KOPT-K1 (cell line): ENCODE results near the gene LYSMD2.

Source experiments
- H3K27ac ChIP-seq: fragments of 200-600 bp; sonication (generic); 2 replicates; pipeline ENCODE4 v1.5.1; 2016; ENCODE audit warnings: antibody characterized with exemption, mild to moderate bottlenecking, low read depth, low read length; ENCODE audit not compliant: poor library complexity, severe bottlenecking
- H3K36me3 ChIP-seq: fragments of 200-600 bp; sonication (generic); 2 replicates; pipeline ENCODE4 v1.5.1; 2017; ENCODE audit warnings: antibody characterized with exemption, mild to moderate bottlenecking, low read length, moderate library complexity; ENCODE audit not compliant: insufficient read depth
- H3K9me3 ChIP-seq: fragments of 200-600 bp; sonication (generic); 2 replicates; pipeline ENCODE4 v1.5.1; 2017; ENCODE audit warnings: antibody characterized with exemption, low read length, mild to moderate bottlenecking; ENCODE audit not compliant: insufficient read depth, poor library complexity, severe bottlenecking

Gene LYSMD2

DNA sequence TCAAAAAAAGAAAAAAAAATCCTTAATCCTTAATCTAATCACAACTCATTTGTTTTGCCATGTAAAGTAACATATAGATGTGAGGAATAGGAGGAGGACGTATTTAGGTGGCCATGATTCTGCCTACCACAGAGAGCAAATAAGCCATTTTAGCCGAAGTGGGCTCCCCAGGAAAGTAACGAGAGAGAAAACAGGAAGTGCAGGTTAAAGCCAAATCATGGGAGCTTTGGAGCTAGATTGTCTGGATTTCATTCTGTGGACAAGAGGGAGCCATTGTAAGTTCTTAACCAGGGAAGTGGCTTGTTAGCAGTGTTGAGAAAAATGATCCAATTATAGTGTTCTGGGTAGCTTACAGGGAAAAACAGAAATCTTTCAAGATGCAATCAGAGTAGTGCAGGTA, 23.4 kb upstream of the LYSMD2 start:
- H3K36me3 ChIP-seq, result no peaks in the 10 kb centered on the region
- no peaks in the 10 kb centered on the region for H3K9me3 ChIP-seq
- H3K27ac ChIP-seq, result no peak overlapping the region

DNA sequence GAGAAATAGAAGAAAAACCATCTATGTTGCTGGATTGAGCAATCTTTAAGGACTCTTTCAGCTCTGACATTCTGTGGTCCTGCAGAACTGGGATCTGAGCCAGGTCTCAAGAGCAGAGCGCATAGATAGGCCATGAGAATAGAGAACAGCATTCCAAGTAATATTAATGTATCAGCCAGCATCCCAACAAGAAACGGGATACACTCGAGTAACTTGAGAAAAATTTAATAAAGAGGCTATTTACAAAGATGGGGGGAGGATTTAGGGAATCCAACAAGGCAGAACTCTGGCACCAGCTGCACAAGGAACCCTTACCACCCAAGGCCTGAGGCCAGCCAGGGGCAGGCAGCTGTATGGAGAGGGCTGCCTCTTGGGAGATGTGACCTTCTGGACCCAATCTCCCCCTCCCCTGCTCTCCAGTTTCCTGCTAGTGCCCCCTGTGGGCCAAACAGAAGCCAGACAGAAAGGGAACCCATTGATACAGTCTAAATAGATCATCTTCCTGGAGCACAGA, 22.2 kb upstream of the LYSMD2 start:
- H3K9me3 ChIP-seq, result no peaks in the 10 kb centered on the region
- no peaks in the 10 kb centered on the region for H3K36me3 ChIP-seq

DNA sequence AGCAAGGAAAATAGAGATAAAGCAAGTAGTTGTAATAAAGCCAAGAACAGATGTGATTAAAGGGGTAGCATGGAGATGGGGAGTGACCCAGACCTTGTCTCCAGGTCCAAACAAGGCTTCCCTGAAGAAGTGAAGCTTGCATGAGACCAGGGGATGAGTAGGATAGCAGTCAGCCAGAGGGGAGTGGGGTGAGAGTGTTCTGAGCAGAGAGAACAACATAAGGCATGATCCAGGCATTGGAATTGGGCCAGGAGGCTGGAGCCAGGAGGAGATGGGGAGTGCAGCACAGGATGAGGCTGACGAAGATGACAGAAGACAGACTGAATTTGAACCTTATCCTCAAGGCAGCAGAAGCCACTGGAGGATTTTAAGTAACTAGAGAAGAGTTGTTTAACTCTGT, 21.2 kb upstream of the LYSMD2 start:
- H3K36me3 ChIP-seq, result no peaks in the 10 kb centered on the region
- H3K27ac ChIP-seq, result no peak overlapping the region
- no peaks in the 10 kb centered on the region for H3K9me3 ChIP-seq

More for the DNA sequence above, 22.2 kb upstream of the LYSMD2 start:
- no peak overlapping the region for H3K27ac ChIP-seq

DNA sequence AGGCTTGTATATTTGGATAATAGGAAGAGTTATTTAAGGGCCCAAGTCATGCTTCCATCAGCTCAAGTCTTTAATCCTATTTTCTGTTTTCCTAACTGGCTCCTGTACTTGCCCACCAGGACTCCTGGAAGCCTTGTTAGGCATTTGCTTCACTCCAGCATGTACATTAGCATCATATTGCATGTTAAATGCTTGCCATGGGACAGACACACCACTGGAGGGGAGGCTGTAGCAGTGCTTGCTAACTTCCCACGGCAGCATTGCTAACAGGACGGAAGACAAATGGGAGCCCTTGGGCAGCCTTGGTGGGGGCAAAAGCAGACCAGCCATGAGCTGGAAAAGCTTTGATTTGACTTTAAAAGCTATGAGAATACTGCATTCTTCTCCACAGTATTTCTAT, 20.0 kb upstream of the LYSMD2 start:
- H3K27ac ChIP-seq, result no peak overlapping the region

DNA sequence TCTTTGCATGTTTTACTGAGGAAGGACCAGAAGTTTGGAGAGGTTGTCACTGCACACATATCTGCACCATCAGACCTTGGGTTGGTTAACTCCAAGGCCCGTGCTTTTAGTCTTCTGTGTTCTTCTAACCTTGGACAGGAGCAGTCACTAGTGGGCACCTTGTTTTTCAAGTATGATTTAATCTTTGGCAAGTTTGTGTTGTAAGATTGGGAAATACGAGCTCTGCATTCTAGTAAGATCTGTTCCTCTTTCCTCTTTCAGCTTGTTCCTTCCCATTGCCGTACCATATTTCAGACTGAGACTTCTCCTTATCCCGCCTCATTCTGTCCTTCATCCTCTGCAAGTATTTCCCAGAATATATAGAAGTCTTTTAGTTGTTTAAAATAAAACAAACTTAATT, 19.0 kb upstream of the LYSMD2 start:
- no peaks in the 10 kb centered on the region for H3K36me3 ChIP-seq
- H3K9me3 ChIP-seq, result no peaks in the 10 kb centered on the region
- no peak overlapping the region for H3K27ac ChIP-seq

More for the DNA sequence above, 20.0 kb upstream of the LYSMD2 start:
- H3K9me3 ChIP-seq, result no peaks in the 10 kb centered on the region
- no peaks in the 10 kb centered on the region for H3K36me3 ChIP-seq

DNA sequence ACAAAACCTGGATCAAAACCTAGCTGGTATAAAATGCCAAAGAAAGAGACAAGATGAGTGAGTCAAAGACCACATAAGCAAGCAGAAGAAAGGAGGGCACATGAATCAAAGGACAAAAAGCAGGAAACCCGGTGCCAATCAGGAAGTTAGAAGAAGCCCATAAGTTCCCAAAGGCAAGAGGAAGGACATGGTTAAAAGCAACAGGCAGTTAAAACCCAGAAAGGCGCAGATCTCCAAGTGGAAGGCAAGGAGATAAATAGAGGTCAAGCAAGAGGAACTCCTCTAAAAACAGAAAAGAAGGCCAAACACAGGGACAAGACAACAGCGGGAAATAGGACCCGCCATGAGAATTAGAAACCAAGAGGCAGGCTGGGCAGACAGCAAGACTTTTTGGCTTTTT, 18.3 kb upstream of the LYSMD2 start:
- Histone ChIP-seq H3K9me3 (no peaks in the 10 kb centered on the region), H3K27ac (no peak overlapping the region), H3K36me3 (no peaks in the 10 kb centered on the region)

DNA sequence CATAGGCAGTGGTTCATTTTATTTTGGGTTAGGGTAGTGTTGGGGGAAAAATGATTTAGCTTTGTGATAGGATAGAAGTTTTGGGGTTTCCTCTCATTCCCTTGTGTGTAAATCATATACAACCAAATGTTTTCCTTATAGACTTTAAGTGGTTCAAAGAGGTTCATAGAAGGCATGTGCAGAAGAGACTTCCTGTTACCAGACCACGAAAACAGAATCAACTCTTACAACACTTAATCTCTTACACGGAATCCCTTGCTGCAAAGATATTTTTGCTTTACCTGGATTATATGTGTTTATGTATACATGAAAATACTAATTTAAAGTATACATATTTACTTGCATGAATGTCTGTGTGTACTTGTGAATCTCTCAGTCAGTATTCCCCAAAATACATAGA, 16.8 kb upstream of the LYSMD2 start:
- H3K27ac ChIP-seq, result no peak overlapping the region
- H3K9me3 ChIP-seq, result no peaks in the 10 kb centered on the region
- H3K36me3 ChIP-seq, result no peaks in the 10 kb centered on the region

DNA sequence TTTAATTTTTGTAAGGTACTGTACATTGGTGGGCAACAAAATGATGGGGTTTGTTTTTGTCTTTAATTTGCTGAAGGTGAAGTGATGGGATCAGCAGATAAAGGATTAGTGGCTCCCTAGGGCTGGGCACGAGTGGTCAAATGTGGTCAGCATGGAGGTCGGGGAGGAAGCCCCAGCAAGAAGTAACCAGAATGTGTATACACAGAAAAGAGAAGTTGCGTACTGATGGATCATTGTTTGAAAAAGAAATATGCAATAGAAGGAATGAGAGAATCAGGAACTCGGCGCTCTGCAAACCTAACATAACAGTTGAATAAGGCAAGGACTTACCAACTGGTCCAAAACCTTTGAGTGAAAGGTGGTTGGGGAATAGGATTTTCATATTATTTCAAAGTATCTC, 15.4 kb upstream of the LYSMD2 start:
- Histone ChIP-seq H3K9me3 (no peaks in the 10 kb centered on the region), H3K36me3 (no peaks in the 10 kb centered on the region), H3K27ac (no peak overlapping the region)

DNA sequence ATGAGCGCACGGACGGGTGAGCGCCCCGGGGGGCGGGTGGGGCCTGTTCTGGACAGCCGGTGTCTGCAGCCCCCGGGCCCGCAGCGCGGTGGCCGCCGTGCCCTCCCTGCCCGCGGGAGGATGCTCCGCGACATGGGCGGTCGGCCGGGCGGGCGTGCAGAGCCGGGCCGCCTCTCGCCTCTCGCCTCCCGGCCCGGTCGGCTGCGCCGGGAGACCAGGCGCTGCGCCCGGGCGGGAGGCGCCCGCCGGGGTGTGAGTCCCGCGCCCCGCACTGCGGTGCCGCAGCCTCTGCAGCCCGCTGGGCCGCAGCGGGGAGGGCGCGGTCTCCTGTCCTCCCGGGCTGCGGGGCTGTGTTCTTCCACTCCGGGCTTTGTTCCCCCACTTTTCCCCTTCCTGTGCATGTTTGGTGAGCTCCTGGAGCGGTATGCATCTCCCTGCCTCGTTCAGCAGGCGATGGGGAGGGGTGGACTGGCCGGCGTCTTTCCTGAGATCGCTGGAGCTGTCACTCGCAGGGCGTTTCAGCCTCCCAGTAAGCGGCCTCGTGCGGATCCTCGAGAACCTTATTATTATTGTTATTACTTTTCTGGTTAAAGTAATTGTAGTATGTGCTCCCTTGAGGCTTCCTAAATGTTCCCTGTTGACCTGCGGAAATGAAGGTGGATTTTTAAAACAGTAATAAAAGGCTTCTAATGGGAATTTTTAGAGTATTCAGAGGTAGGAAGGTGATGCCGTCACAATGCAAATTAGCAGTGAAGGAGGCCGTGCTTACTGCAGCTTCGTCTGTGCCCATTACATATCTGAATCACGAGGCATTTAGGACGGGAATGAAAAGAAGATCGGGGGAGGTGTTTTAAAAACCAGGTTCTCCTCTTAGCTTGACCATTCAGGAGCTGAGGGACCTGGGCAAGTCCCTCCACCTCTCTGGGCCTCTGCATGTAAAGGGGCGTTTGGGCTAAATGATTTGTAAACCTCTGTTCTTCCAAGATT, 14.5 kb upstream of the LYSMD2 start:
- H3K36me3 ChIP-seq, result no peaks in the 10 kb centered on the region
- H3K9me3 ChIP-seq, result no peaks in the 10 kb centered on the region
- peak overlapping the region; percentile 37 for H3K27ac ChIP-seq

DNA sequence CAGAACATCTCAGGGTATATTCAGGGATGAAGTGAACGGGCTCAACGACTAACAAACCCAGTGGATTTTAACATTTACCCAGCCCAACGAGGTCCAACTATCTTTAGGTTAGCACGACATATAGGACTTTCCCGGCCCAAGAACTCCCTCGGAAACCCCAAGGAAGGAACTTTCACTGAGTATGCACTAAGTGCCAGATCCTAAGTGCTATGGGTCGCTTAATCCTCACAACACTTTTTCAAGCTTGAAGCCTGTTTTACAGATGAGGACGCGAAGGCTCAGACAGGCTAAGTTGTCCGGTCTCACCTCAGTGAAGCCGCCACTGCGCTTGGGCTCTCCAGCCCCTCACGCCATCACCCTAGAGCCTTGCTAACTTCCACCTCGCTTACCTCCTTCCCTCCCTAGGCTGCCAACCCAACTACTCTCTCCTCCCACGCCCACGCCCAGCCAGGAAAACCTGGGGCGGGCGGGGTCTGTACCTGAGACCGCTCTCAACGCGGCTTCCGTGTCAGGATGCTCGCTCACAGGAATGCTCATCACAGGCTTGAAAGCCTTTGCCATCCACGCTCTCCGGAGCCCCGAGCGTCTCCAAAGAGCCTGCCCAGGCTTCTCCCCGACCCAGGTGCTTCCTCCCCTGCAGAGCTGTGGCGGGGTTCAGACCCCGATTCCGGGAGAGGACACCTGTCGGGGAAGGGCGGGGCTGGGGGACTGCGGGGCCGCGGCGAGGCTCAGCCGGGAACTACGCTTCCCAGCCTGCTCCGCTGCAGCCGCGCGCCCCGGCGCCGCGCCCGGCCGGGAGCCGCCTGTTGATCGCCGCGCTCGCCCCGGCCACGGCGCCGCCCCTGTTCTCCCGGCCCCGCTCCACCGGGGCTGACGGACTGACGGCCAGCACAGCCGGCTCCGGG, 13.6 kb upstream of the LYSMD2 start, which contains the start of gene TMOD2:
Gene TMOD2, plus strand, starts transcription at position 806 of the 905 bp plus-strand sequence. CDS start 14,845 bp downstream, outside the sequence.
- H3K9me3 ChIP-seq, result no peaks in the 10 kb centered on the region
- H3K27ac ChIP-seq, result peak within 1 kb of the TSS; percentile 37
- no peaks in the 10 kb centered on the region for H3K36me3 ChIP-seq

DNA sequence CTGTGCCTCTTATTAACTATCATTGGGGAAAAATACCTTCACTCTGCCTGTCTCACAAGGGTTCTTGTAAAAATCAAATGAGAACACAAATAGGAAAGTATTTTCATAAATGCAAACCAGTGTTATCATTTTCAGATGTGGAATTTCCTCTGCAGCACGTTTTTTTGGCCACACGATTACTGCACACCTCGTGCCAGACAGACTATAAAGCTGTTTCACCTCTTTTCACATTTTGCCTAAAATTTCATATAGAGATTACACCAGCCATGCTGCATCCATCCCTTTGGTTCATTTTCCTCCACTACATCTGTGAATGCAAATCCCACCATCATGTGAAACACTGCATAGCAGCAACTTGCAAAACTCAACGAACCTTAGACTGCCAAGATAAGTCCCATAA, 12.7 kb upstream of the LYSMD2 start:
- Histone ChIP-seq H3K27ac (no peak overlapping the region), H3K9me3 (no peaks in the 10 kb centered on the region), H3K36me3 (no peaks in the 10 kb centered on the region)

DNA sequence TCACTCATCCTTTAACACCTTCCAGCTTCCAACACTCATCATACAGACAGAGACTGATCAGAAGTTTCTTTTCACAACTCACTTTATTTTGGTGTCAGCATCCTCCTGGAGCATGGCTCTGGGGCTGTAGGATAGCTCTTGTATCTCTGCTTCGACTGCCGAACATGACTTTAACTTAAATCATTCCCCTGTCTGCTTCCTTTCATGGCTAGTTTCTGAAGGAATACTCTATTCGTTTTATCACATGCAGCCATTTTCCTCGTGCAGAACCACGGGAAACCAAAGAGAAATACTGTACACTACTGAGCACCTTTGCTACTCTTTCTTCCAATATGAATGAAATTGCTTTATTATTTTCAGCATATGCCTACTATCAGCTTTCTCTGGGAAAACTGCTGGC, 11.9 kb upstream of the LYSMD2 start:
- Histone ChIP-seq H3K36me3 (no peaks in the 10 kb centered on the region), H3K27ac (no peak overlapping the region), H3K9me3 (no peaks in the 10 kb centered on the region)

DNA sequence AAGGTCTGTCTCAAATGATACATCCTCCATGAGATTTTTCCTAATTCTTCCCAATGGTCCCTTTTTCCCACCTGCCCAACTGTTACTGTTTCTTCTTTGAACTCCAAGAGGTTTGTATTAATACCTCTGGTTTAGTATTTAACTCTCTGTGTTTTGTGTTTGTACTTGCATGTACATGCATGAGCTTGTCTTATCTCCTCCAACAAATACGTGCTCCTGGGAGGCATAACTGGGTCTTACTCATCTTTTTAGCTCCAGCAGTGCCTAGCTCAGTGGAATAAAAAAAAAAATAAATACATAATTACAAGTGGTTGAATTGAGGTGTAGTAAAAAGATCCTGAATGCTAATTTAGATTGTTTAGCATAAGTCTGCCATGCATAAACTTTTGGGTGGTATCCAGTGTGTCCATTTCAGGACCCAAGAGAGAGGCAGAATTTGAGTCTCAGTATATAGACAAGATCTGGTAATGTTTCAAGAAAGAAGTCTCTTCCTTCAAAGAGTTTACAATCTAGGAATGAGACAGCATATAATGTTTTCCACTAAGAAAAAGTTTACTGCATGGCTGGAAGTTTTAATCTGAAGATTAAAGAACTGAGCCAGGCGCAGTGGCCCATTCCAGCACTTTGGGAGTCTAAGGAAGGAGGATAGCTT, 1.7 kb upstream of the LYSMD2 start:
- Histone ChIP-seq H3K36me3 (no peaks in the 10 kb centered on the region), H3K27ac (no peak overlapping the region), H3K9me3 (no peaks in the 10 kb centered on the region)

DNA sequence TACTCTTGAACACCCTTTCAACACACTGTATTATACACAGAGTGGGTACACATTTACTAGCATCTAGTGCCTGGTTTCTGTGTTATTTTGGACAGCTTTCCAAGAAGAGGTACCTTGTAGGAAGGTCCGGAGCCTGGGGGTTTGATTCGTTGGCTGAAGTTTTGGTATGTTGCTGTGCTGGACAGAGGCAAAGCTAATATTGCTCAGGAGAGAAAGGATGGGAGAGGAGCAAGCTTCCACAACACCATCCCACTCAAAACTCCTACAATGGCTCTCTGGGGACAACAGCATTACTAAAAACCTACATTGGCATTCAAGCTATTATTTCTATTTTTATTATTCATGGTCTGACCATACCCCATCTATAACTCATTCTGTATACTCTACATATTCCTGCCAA, 1.1 kb upstream of the LYSMD2 start:
- Histone ChIP-seq H3K36me3 (no peaks in the 10 kb centered on the region), H3K9me3 (no peaks in the 10 kb centered on the region)

More for the DNA sequence above, 1.1 kb upstream of the LYSMD2 start:
- H3K27ac ChIP-seq, result no peak overlapping the region
